IPS-NIHi7 (cell line): ENCODE results near the gene FMOD.
"Not testable (repeated sequence)": the region's sequence is repeated elsewhere in the genome, so short reads cannot be mapped to it uniquely, and the experiment has no call there.

Experiments
- DNase-seq: peaks from one replicate; pipeline ENCODE4 v3.0.0; 2012; ENCODE audit warnings: mixed read lengths; ENCODE audit errors: extremely low spot score

FMOD gene

DNA sequence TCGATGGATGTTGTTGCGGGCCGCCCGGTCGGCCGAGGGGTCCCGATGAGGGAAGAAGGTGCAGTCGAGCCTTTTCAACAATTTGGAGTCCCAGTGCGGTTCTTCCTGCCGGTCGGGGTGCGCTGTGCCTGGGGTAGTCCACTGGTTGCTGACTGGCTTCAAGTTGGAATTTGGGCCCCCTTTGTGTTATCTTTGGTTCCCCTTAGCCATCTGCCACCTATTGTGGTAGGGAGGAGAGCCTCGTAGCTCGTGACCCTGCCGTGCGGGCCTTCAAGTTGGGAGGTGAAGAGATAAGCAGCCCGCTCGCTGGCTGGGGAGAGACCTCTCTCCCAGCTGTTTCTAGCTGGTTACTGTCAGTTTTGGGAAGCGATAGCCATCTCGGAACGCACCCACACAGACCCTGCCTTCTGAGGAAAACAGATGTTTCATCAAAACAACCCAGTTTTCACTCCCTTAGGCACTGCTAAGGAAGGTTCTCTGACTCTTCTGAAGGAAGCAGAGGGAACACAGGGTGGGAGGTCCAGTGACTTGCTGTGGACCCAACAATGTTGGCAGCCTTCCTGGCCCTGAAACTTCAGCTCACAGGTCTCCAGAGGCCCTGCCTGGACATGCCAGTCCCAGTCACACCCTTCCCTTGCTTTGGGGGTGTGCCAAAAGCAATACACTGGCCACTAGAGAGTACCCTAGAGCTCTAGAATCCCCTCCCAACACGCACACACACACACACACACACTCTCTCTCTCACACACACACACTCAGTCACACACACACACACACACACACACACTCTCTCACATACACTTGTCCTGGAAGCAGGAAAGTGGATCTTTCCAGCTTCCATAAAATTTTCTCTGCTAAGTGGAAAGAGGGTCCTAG, 44.6 kb downstream of the FMOD start:
- peak; percentile 22 for DNase-seq

DNA sequence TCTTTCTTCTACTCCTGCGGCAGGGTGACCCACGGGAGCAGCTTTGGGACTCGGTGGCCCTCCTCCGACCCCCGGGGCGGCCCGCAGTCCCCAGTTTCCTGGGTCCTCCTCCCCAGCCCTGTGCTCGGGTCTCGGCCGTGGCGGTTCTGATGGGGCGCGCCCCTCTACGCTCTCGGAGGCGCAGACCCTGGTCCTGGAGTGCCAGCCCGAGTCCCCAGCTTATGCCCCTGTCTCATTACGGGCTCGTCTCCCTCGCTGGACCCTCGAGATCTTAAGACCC, 45.2 kb downstream of the FMOD start:
- no peak for DNase-seq

DNA sequence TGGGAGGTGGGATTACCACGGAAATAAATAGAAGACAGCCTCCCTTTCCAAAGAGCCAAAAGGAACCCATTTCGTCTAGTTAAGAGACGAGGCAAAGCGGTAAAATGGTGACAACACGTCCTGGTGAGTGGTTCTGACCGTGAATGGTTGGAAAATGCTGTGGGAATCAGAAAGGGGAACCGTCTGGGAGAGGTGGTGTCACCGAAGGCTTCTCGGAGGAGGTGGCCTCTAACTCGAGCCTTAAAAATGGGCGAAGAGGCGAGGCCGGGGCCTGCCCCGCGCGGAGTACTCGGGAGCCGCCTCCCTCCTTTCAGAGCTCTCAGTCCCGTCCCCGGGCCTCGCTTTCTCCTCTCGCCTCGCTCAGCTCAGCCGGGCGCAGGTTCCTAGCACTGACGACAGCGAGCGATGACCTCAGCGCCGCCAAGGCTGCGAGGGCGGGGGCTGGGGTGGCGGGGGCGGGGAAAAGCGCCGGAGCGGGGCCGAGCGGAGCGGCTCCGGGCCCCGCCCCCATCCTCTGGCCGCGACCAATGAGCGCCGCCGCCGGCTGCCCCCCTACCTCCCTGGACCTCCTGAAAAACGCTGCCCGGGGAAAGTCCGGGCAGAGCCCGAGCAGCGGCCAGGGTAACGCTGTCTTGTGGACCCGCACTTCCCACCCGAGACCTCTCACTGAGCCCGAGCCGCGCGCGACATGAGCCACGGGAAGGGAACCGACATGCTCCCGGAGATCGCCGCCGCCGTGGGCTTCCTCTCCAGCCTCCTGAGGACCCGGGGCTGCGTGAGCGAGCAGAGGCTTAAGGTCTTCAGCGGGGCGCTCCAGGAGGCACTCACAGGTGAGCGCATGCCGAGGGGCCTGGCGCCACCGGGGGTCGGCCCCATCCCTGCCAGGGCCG, 45.8 kb downstream of the FMOD start, which contains the start of gene BTG2:
BTG2 (plus strand) TSS at position 601 of the 890 bp plus-strand sequence; CDS start at position 689, 88 bp downstream.
- DNase-seq = peak; percentile 95

DNA sequence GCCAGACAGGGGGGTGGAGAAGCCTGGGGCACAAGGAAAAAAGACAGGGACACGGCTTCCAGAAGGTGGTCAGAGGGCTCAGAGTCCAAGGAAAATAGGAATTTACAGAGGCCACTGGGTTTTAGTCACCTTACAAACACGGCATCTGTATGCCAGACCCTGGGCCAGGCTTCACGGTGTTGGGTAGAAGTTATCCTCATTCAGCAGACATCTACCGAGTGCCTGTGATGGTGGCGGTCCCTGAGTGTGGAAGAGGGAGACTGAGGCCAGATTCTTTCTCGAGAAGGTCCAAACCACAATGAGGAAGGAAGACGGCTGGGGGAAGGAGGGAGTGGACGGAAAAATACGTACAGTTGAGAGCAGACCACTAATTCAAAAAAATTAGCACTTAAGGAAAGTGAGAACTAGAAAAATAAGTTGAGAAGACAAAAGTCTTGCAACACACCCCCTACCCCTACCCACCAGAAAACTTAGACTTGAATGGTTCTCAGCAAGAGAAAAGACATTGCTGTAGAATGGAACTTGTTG, 46.5 kb downstream of the FMOD start:
- no peak for DNase-seq

DNA sequence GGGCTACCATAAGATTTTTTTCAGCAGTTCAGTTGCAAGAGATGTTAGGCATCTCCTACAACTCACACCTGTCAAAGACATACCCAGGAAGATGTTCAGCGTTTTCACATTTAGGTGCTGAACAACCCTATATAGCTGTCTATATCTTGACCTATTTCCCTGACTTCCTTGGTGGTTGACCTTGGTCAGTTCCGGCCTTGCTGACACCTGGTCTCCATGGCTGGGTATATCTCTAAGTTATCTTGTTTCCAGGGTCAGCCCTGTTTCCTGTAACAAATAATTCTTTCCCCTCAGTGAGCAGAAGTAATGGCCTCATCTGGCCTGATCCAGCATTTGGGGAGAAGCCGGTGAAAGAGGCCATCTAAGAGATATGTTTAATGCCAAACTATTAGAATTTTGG, 48.0 kb downstream of the FMOD start:
- DNase-seq = no peak

DNA sequence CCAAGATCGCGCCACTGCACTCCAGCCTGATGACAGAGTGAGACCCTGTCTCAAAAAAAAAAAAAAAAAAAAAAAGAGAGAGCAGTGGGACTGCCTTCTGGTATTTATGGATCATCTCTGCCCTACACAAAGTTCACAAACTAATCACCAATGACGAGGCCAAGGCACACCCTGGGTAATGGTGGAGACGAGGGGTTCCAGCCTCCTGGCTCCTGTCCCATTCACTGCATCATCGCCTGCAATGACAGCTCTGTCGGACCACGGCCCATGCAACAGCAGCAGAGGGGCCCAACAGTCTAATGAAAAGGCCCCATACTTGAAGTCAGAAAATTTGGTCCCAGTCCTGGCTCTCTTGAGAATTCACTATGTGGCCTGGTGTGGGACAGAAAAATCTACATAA, 48.5 kb downstream of the FMOD start:
- DNase-seq = no peak

DNA sequence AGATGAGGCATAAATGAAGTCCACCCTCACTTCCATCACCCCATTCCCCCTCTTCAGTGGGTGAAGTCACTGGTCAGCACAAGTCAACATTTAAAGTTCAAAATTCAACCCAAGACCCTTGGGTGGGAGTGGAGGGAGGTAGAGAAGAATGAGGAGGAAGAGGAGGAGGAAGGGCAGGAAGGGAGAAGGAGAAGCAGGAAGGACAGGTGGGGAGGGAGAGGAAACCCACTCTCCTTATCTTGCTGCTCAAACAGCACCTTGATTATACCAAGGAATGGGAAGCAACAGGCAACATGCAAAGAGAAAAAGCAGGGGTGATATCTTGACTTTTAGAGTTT, 49.6 kb downstream of the FMOD start:
- no peak for DNase-seq

DNA sequence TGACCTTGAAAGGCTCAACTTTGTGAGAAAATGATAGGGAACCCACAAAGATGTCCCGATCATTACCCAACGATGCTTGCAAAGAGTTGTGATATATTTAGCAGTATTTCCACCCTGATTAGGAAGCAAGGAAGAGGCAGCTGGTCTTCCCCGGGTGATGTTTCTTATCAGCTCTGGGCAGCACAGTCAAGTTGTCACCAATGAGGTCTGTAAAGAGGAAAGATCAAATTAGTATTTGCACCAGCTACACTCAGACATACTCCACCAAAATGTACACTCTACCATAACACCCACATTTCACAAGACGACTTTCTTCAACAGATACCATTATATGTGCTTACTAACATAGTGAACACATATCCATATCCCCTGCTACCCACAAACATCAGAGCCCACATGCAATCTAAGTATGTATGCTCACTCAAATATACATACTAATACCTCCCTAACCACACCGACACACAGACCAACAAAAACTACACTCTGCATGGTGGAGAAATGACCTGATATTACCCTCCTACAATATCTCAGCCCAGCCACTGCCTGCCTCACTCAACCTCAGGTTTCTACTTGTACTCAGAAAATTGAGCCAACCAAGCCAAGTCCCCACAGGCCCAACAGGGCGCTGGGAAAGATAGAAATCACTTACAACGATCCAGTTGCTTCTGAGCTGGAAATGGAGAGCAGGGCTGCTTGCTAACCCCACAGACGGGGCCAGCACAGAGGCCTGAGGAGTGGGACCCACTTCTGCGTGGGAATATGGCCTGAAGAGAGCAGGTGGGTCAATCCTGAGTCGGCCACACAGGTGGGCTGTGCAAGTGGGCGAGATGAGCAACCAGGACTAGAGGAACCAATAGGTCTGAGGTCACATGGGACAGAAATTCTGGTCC, 50.2 kb downstream of the FMOD start:
- DNase-seq = no peak

DNA sequence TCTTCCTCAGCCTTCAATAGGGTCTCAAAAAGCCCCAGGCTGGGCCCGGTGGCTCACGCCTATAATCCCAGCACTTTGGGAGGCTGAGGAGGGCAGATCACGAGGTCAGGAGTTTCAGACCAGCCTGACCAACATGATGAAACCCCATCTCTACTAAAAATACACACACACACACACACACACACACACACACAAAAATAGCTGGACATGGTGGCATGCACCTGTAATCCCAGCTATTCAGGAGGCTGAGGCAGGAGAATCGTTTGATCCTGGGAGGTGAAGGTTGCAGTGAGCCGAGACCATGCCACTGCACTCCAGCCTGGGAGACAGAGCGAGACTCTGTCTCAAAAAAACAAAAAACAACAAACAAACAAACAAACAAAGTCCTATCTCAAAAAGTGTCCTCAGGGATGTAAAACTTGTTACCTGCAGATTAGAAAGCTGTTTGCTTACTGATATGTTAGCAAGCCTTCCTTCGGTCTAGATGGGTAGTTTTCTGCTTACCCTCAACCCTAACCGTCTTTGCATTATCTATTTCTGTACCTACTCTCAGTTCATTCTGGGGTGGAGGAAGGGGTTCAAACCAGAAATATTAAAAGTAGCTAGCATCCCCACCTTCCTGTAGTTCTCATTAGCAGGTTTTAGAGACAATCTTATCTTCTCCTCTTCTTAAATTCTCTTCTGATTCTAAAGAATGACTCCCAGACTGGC, 51.0 kb downstream of the FMOD start:
- not testable (repeated sequence) for DNase-seq

DNA sequence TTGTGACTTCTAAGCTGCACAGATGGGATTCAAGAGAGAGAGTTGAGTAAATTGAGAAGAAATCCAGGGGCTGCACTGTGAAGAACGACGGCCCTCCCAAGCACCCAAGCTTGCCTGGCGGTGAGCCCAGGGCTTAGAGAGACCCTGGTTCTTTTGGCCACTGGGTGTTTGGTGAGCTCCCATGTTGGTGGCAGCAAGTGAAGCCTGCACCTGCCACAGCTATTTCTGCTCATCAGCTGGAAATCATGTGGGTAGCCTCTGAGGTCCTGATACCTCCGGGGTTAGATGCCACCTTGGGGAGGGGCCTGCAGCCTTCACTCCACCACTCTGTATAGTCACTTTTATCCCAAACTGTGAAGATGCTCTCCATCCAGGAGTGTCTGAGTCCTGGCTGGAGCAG, 51.8 kb downstream of the FMOD start:
- DNase-seq = no peak

DNA sequence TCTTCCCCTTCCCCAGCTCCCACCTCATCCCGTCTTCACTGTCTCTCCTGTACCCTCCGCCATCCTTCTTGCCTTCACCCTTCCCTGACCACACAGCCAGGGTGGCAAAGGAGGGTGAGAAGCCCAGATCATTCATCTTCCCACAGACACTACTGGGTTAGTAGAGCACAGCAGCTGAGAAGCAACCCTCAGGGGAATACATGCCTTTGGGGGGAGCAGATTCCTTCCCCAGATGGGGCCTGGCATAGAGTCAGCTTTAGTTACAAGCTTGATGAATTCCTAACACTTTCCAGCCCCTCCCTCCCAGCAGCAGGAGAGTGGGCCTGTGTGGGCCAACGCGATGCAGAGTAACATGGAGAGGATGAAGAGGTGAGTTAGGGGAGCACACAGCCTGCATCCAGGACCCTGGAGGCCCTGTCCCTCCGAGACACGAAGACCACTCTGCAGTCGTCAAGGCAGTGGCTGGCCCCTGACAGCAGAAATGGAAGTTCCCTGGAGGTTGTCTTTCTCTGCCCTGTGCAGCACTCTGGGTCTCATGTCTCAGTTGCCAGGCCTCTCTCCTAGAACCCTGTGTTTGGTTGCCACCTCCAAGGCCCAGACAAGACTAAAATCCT, 54.4 kb downstream of the FMOD start:
- DNase-seq = no peak

DNA sequence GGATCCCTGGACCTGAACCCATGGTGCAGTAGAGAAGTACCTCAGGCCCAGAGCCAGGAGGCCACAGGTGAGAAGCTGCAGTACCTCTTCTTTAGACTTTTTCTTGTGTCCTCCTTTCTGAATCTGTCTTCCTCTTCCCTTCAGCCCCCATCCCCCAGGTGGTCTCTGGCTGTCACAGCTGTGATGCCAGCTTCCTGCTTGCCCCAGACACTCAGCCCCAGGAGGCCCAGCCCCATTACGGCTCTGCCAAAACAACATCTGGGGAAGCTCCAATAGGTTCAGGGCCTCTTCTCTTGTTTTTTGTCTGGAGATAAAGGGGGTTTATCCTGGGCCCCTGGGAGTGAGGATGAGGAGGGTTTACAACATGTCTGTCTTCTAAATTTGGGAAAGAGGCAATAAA, 55.1 kb downstream of the FMOD start:
- DNase-seq = no peak

DNA sequence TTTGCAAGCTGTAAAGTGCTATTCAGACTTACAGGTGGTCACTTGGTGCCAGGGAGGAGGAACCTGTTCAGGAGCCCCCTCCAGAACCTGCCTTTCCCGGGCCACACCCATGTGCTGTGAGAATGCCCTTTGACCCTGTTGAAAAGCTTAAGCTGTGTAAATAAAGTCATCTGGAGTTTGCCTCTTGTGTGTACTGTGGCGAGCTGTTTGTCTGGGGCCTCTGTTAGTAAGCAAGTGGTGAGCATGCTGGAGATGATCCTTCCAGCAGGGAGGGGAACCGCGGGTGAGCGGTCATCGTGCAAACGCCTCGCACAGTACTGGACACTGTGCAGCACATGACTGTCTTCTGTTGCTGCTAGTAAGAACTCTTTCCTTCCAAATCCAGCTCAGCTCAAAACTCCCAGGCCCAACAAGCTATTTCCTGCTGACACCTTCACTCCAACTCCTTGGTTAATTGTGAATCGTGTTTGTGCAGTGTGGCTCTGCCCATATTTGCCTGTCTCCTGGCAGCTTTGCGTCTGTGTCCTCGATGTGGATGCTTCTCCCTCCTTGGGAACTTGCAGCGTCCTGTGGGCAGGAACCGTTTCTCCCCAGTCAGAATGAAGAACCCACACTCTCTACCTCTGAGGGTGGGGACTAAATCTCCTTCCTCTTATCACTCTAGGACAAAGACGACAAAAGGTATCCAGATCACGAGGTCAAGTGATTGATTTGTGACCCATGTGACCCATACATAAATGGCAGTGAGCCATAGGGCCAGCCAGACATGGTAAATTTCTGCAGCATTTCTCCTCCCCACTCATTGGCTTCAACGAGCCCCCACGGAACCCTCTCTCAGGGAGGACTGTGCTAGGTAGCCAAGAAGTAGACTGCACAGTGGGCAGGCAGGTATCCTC, 59.5 kb downstream of the FMOD start:
- no peak for DNase-seq
